Measurements from ENCODE around the gene NUP107. TPM values are rescaled to one million over a fixed set of nuclear protein-coding genes. Genes with fewer than 3 reads are reported as not detected.

NUP107 gene
- total RNA-seq, 3 donors from 2014 or later = 27.7 to 39.6 (median 32.3) TPM

DNA sequence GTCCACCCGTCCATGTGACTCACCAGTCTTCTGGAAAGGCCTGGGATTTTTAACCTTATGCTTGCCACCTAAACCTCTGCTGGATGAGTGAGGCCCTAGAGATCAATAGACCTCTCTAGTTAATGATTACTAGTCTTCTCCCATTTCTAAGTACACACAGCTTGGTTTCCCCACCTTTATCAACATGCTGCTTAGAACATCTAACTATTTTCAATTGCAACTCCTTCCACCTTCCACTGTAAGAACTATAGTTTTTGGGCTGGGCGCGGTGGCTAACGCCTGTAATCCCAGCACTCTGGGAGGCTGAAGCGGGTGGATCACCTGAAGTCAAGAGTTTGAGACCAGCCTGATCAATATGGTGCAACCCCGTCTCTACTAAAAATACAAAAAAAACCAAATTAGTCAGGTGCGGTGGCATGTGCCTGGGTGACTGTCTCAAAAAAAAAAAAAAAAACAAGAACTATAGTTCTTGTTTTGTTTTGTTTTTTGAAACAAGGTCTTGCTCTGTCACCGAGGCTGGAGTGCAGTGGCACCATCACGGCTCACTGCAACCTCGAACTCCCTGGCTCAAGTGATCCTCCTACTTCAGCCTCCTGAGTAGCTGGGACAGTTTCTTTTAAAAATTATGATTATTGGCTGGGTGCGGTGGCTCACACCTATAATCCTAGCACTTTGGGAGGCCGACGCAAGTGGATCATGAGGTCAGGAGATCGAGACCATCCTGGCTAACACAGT, 102.5 kb downstream of the NUP107 start:
- ATAC-seq = peak; percentile 37
- intact Hi-C loops (cut with DNase I, micrococcal nuclease) = no loop called here
- H3K9me3 ChIP-seq = no peaks in the 10 kb centered on the region
- TF ChIP-seq, protein P1, sequence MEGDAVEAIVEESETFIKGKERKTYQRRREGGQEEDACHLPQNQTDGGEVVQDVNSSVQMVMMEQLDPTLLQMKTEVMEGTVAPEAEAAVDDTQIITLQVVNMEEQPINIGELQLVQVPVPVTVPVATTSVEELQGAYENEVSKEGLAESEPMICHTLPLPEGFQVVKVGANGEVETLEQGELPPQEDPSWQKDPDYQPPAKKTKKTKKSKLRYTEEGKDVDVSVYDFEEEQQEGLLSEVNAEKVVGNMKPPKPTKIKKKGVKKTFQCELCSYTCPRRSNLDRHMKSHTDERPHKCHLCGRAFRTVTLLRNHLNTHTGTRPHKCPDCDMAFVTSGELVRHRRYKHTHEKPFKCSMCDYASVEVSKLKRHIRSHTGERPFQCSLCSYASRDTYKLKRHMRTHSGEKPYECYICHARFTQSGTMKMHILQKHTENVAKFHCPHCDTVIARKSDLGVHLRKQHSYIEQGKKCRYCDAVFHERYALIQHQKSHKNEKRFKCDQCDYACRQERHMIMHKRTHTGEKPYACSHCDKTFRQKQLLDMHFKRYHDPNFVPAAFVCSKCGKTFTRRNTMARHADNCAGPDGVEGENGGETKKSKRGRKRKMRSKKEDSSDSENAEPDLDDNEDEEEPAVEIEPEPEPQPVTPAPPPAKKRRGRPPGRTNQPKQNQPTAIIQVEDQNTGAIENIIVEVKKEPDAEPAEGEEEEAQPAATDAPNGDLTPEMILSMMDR (IDR thresholded peaks at IDR 0.05) = no peak
- DNase-seq = no peak
- no peak overlapping the region for H3K4me3 ChIP-seq
- no peaks in the 10 kb centered on the region for H3K36me3 ChIP-seq (ENCODE audit: low read depth)
- H3K4me1 ChIP-seq (ENCODE audit: low read depth) = no peaks in the 10 kb centered on the region

DNA sequence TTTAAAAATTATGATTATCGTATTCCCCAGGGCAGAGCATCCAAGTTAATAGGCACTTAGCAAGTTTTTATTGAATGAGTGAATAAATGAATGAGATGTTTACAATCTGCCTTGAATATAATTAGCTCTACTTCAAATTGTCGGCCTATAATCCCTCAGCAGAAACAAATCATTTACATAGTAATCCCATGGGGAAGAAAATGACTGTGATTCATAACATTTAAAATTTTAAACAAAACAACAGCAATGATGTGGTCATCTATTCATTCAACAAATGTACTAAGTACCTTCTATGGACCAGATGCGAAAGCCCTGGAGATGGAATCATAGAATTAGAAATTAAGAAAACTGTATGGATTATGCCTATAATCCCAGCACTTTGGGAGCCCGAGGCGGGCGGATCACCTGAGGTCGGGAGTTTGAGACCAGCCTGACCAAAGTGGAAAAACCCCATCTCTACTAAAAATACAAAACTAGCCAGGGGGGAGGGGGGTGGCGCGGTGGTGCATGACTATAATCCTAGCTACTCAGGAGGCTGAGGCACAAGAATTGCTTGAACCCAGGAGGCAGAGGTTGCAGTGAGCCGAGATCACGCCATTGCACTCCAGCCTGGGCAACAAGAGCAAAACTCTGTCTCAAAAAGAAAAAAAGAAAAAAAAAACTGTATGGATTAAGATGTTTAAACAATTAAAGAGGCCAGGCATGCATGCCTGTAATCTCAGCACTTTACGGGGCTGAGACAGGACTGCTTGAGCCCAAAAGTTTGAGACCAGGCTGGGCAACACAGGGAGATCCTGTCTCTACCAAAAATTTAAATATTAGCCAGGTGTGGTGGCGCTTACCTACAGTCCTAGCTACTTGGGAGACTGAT, 103.5 kb downstream of the NUP107 start:
- TF ChIP-seq, protein P1 (IDR thresholded peaks at IDR 0.05) = no peak
- H3K4me3 ChIP-seq = no peak overlapping the region
- ATAC-seq = no peak
- no peak for DNase-seq
- no peaks in the 10 kb centered on the region for H3K36me3 ChIP-seq (ENCODE audit: low read depth)
- intact Hi-C loops (cut with DNase I, micrococcal nuclease) = no loop called here
- H3K4me1 ChIP-seq (ENCODE audit: low read depth) = no peaks in the 10 kb centered on the region
- no peaks in the 10 kb centered on the region for H3K9me3 ChIP-seq

DNA sequence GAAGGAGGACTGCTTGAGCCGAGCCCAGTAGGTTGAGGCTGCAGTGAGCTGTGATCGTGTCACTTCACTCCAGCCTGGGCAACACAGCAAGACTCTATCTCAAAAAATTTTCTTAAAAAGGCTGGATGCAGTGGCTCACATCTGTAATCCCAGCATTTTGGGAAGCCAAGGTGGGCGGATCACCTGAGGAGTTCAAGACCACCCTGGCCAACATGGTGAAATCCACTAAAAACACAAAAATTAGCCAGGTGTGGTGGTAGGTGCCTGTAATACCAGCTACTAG, 104.1 kb downstream of the NUP107 start:
- DNase-seq (no peak), ATAC-seq (no peak)
- H3K4me3 ChIP-seq = no peak overlapping the region
- TF ChIP-seq, protein P1 (IDR thresholded peaks at IDR 0.05) = no peak
- no peaks in the 10 kb centered on the region for H3K9me3 ChIP-seq
- no peaks in the 10 kb centered on the region for H3K4me1 ChIP-seq (ENCODE audit: low read depth)
- H3K36me3 ChIP-seq (ENCODE audit: low read depth) = no peaks in the 10 kb centered on the region
- intact Hi-C loops (cut with DNase I, micrococcal nuclease) = no loop called here

DNA sequence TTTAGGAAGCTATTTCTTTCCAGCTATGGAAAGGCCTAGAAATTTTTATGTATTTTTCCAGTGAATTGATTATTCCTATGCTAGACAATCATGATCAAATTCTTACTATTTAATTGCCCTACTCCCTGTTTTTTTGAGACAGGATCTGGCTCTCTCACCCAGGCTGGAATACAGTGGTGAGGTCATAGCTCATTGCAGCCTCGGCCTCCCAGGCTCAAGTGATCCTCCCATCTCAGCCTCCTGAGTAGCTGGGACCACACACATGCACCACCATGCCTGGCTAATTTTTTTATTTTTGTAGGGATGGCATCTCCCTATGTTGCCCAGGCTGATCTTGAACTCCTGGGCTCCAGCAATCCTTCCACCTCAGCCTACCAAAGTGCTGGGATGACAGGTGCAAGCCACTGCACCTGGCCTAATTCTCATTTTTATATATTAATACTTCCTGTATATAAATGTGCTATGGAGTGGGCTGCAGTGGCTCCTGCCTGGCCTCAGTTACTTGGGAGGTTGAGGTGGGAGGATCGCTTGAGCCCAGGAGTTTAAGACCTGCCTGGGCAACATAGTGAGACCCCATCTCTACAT, 105.2 kb downstream of the NUP107 start:
- intact Hi-C loops (cut with DNase I, micrococcal nuclease) = no loop called here
- Histone ChIP-seq H3K4me1 (ENCODE audit: low read depth) (no peaks in the 10 kb centered on the region), H3K36me3 (ENCODE audit: low read depth) (no peaks in the 10 kb centered on the region), H3K9me3 (no peaks in the 10 kb centered on the region), H3K4me3 (no peak overlapping the region)
- ATAC-seq = no peak
- DNase-seq = no peak
- TF ChIP-seq, protein P1 (IDR thresholded peaks at IDR 0.05) = no peak

DNA sequence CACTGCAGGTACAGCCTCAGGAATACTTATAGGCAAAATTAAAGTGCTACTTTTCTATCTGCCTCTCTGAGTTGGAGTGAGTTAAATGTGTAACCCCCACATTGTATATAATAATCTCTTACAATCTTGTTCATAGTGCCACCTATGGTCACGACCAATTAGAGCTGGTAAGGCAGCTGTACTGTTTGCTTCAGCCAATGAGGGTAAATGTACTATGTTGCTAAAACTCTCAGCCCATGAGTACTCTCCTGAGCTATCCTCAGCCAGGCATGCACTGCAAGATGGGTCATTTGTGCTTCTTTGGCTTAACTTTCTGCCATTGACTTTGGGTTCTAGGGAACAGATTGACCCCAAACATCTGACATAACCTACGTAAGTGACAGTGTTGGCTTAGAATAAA, 106.2 kb downstream of the NUP107 start:
- no peaks in the 10 kb centered on the region for H3K36me3 ChIP-seq (ENCODE audit: low read depth)
- peak in 1 of 3 donors; percentile 43 for DNase-seq
- no peak overlapping the region for H3K4me3 ChIP-seq
- intact Hi-C loops (cut with DNase I, micrococcal nuclease) = no loop called here
- no peaks in the 10 kb centered on the region for H3K9me3 ChIP-seq
- TF ChIP-seq, protein P1 (IDR thresholded peaks at IDR 0.05) = no peak
- H3K4me1 ChIP-seq (ENCODE audit: low read depth) = no peaks in the 10 kb centered on the region
- peak; percentile 85 for ATAC-seq
